Breast epithelium (tissue), 3 donors: ENCODE results near the gene RFNG.

ENCODE experiments used
- CTCF ChIP-seq, 3 donors: fragments of 450-650 bp; IDR thresholded peaks; one replicate each; pipeline ENCODE4 v1.5.1; 2016 to 2017; ENCODE audit warnings: antibody characterized with exemption in 3 of 3, mild to moderate bottlenecking in 3 of 3, moderate library complexity in 3 of 3
- POLR2A ChIP-seq: fragments of 450-650 bp; IDR thresholded peaks from one replicate; pipeline ENCODE4 v1.6.1; 2016; ENCODE audit warnings: antibody characterized with exemption, mild to moderate bottlenecking, moderate library complexity

DNA sequence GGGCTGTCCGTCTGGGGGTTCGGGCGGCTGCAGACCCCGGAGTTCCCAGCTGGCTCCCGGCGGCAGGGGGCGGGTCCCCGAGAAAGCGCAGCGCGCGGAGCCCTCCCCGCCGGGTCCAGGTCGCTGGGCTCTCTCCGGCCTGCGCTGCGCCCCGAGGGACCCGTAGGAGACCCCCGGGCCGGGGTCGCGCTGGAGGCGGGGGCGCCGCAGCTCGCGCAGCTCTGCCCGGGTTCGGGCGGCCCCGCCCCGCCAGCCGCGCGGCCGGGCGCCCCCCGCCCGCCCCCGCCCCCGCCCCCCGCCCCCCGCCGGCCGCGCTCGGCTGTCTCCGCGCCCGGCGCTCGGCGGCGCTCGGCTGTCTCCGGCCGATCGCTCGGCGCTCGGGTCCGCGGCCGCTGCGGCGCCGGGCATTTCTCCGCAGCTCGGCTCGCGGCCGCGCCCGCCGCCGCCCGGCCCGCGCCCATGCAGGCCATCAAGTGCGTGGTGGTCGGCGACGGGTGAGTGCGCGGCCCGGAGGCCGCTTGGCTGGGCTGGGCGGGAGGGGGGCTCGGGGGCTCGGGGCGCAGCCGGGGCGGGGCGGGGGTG, 20.2 kb downstream of the RFNG start, which contains the start of gene RAC3:
- no peak for TF ChIP-seq CTCF (IDR thresholded peaks at IDR 0.05)
- TF ChIP-seq POLR2A, result no peak
